ENCODE data around the gene SLC26A6. TPM values are rescaled to one million over a fixed set of nuclear protein-coding genes. Genes with fewer than 3 reads are reported as not detected.

Gene SLC26A6
- total and polyA plus RNA-seq, 10 of the 15 experiments (the other 5 are each of a cell fraction or from before 2014, with no cell fraction given): 2.1 to 24.9 (median 13.3) TPM

- peak; percentile 92 for TF ChIP-seq SMARCA5 (IDR thresholded peaks at IDR 0.05)
- peak; percentile 81; the same call in 1 of the 2 replicates for TF ChIP-seq TAF1 (IDR thresholded peaks at IDR 0.05; ENCODE audit: borderline replicate concordance, low read depth, low read length)
- no peak for TF ChIP-seq ZBTB11 (CRISPR knock-in tag; IDR thresholded peaks at IDR 0.05)
- TF ChIP-seq CEBPB (IDR thresholded peaks at IDR 0.05; ENCODE audit: borderline replicate concordance in 1 of 2, low read depth in 2 of 2, low read length in 2 of 2): no peak
- peak; percentile 9; the same call in 1 of the 2 replicates for TF ChIP-seq ATF3 (IDR thresholded peaks at IDR 0.05; ENCODE audit: borderline replicate concordance, extremely low read depth, low read depth, low read length)
- TF ChIP-seq POLR2AphosphoS5 (IDR thresholded peaks at IDR 0.05; ENCODE audit: low read length): peak; percentile 90
- peak; percentile 88 for TF ChIP-seq NRF1 (conservative IDR thresholded peaks at IDR 0.05; ENCODE audit: low read depth, low read length)
- no peak for TF ChIP-seq FOXM1 (IDR thresholded peaks at IDR 0.05; ENCODE audit: low read depth, low read length)
- no peak for TF ChIP-seq NFXL1 (IDR thresholded peaks at IDR 0.05; ENCODE audit: borderline replicate concordance)
- no peak for TF ChIP-seq SUZ12 (IDR thresholded peaks at IDR 0.05; ENCODE audit: unreplicated experiment)
- no peak for TF ChIP-seq RBBP5 (conservative IDR thresholded peaks at IDR 0.05)
- no peak for TF ChIP-seq SREBF2 (IDR thresholded peaks at IDR 0.05; ENCODE audit: low read length)
- no peak for TF ChIP-seq KLF5 (IDR thresholded peaks at IDR 0.05; ENCODE audit: partially characterized antibody)
- no peak; the same call in 1 of the 2 replicates for TF ChIP-seq PML (IDR thresholded peaks at IDR 0.05; ENCODE audit: low read length)
- no peak for TF ChIP-seq ATF2 (IDR thresholded peaks at IDR 0.05; ENCODE audit: low read length)
- TF ChIP-seq ZNF274 (IDR thresholded peaks at IDR 0.05; ENCODE audit: insufficient read depth, insufficient read length): no peak
- 0 out of 2 replicates have a peak, but pooled peaks have one; percentile 64 for TF ChIP-seq E2F4 (IDR thresholded peaks at IDR 0.05; ENCODE audit: low read depth, low read length)
- TF ChIP-seq MLLT1 (IDR thresholded peaks at IDR 0.05): 0 out of 2 replicates have a peak, but pooled peaks have one; percentile 45
- TF ChIP-seq EGR1 (IDR thresholded peaks at IDR 0.05; ENCODE audit: borderline replicate concordance in 1 of 2, low read depth in 2 of 2, low read length in 2 of 2): peak in 1 of 2 experiments; percentile 84; a peak in 2 of 3 replicates
- TF ChIP-seq SP1 (IDR thresholded peaks at IDR 0.05; ENCODE audit: low read depth, low read length): peak; percentile 22
- 0 out of 2 replicates have a peak, but pooled peaks have one; percentile 12 for TF ChIP-seq CHD2 (IDR thresholded peaks at IDR 0.05; ENCODE audit: borderline replicate concordance, low read depth, low read length)
- TF ChIP-seq MXI1 (IDR thresholded peaks at IDR 0.05; ENCODE audit: low read depth, low read length): 0 out of 2 replicates have a peak, but pooled peaks have one; percentile 42
Measured at GRCh38 chr3:48609088-48610005, 25.9 kb downstream of the SLC26A6 start, which contains the start of gene UQCRC1 (continued).
